ENCODE measurements around the gene WNT2.

WNT2 gene

GRCh38 chr7:117243390-117243789 is 79.5 kb downstream of the WNT2 start:
- no peak for TF ChIP-seq REST (IDR thresholded peaks at IDR 0.05; ENCODE audit: insufficient read depth in 1 of 2, low read depth in 2 of 2, low read length in 2 of 2)
- no peak for TF ChIP-seq TAF1 (IDR thresholded peaks at IDR 0.05; ENCODE audit: borderline replicate concordance, insufficient read depth, low read length)
- TF ChIP-seq FOXP2 (optimal IDR thresholded peaks at IDR 0.05; ENCODE audit: borderline replicate concordance, extremely low read depth, extremely low read length, insufficient read depth), result no peak
- no peak for TF ChIP-seq POLR2AphosphoS5 (IDR thresholded peaks at IDR 0.05; ENCODE audit: low read depth, low read length)
- TF ChIP-seq SIN3A (IDR thresholded peaks at IDR 0.05; ENCODE audit: borderline replicate concordance, insufficient read depth, low read length), result no peak

- TF ChIP-seq SIN3A (IDR thresholded peaks at IDR 0.05; ENCODE audit: borderline replicate concordance, insufficient read depth, low read length) (no peak), TAF1 (IDR thresholded peaks at IDR 0.05; ENCODE audit: borderline replicate concordance, insufficient read depth, low read length) (no peak), POLR2AphosphoS5 (IDR thresholded peaks at IDR 0.05; ENCODE audit: low read depth, low read length) (no peak), FOXP2 (optimal IDR thresholded peaks at IDR 0.05; ENCODE audit: borderline replicate concordance, extremely low read depth, extremely low read length, insufficient read depth) (no peak)
Measured at GRCh38 chr7:117241088-117241487, 81.8 kb downstream of the WNT2 start.

- TF ChIP-seq FOXP2 (optimal IDR thresholded peaks at IDR 0.05; ENCODE audit: borderline replicate concordance, extremely low read depth, extremely low read length, insufficient read depth) (no peak), TAF1 (IDR thresholded peaks at IDR 0.05; ENCODE audit: borderline replicate concordance, insufficient read depth, low read length) (no peak)
Measured at GRCh38 chr7:117238937-117239336, 83.9 kb downstream of the WNT2 start.

GRCh38 chr7:117238472-117238871 is 84.4 kb downstream of the WNT2 start:
- no peak for TF ChIP-seq POLR2AphosphoS5 (IDR thresholded peaks at IDR 0.05; ENCODE audit: low read depth, low read length)

- TF ChIP-seq SIN3A (IDR thresholded peaks at IDR 0.05; ENCODE audit: borderline replicate concordance, insufficient read depth, low read length) (no peak), TAF1 (IDR thresholded peaks at IDR 0.05; ENCODE audit: borderline replicate concordance, insufficient read depth, low read length) (no peak), FOXP2 (optimal IDR thresholded peaks at IDR 0.05; ENCODE audit: borderline replicate concordance, extremely low read depth, extremely low read length, insufficient read depth) (no peak), REST (IDR thresholded peaks at IDR 0.05; ENCODE audit: insufficient read depth in 1 of 2, low read depth in 2 of 2, low read length in 2 of 2) (no peak), POLR2AphosphoS5 (IDR thresholded peaks at IDR 0.05; ENCODE audit: low read depth, low read length) (no peak)
Measured at GRCh38 chr7:117237646-117238045, 85.2 kb downstream of the WNT2 start.

- no peak for TF ChIP-seq POLR2AphosphoS5 (IDR thresholded peaks at IDR 0.05; ENCODE audit: low read depth, low read length)
Measured at GRCh38 chr7:117231047-117231359, 91.9 kb downstream of the WNT2 start.

GRCh38 chr7:117230276-117231046 is 92.4 kb downstream of the WNT2 start:
- TF ChIP-seq TAF1 (IDR thresholded peaks at IDR 0.05; ENCODE audit: borderline replicate concordance, insufficient read depth, low read length) (no peak), REST (IDR thresholded peaks at IDR 0.05; ENCODE audit: insufficient read depth in 1 of 2, low read depth in 2 of 2, low read length in 2 of 2) (no peak), FOXP2 (optimal IDR thresholded peaks at IDR 0.05; ENCODE audit: borderline replicate concordance, extremely low read depth, extremely low read length, insufficient read depth) (no peak), POLR2AphosphoS5 (IDR thresholded peaks at IDR 0.05; ENCODE audit: low read depth, low read length) (no peak), SIN3A (IDR thresholded peaks at IDR 0.05; ENCODE audit: borderline replicate concordance, insufficient read depth, low read length) (no peak)

All from PFSK-1 (cell line).